GM23338 (cell line): ENCODE data around the gene ANAPC4. TPM values are rescaled to one million over a fixed set of nuclear protein-coding genes. Genes with fewer than 3 reads are reported as not detected.

ENCODE experiments used
- ATAC-seq: fragments of 200-7000 bp; cut with Tn5 transposase; 3 replicates; pipeline ENCODE4 v1.9.1; 2020
- DNase-seq: peaks from one replicate; pipeline ENCODE4 v3.0.0-alpha.2; 2015; ENCODE audit warnings: low spot score
- H2AFZ ChIP-seq: fragments of 200-600 bp; sonication (generic); 2 replicates; pipeline ENCODE4 v1.8.0; 2016; ENCODE audit warnings: antibody characterized with exemption, mild to moderate bottlenecking, moderate library complexity
- H3F3A ChIP-seq: fragments of 200-600 bp; sonication (generic); replicated peaks from 2 replicates; pipeline ENCODE4 v1.8.0; 2017; ENCODE audit warnings: antibody characterized with exemption, mixed run types, low read depth
- H3K27ac ChIP-seq: fragments of 200-600 bp; sonication (generic); 2 replicates; pipeline ENCODE4 v1.6.1; 2016; ENCODE audit warnings: low read depth
- H3K27me3 ChIP-seq: fragments of 200-600 bp; sonication (generic); 2 replicates; pipeline ENCODE4 v1.8.0; 2016; ENCODE audit warnings: mild to moderate bottlenecking, mixed run types, moderate library complexity; ENCODE audit not compliant: insufficient read depth
- H3K36me3 ChIP-seq: fragments of 200-600 bp; sonication (generic); 2 replicates; pipeline ENCODE4 v1.8.0; 2016; ENCODE audit warnings: mild to moderate bottlenecking; ENCODE audit not compliant: insufficient read depth
- H3K4me1 ChIP-seq: fragments of 200-600 bp; sonication (generic); 2 replicates; pipeline ENCODE4 v1.8.0; 2016; ENCODE audit warnings: mild to moderate bottlenecking, moderate library complexity; ENCODE audit not compliant: insufficient read depth
- H3K4me2 ChIP-seq: fragments of 200-600 bp; sonication (generic); 2 replicates; pipeline ENCODE4 v1.7.1; 2017; ENCODE audit warnings: mixed run types
- H3K4me3 ChIP-seq: fragments of 200-600 bp; sonication (generic); 2 replicates; pipeline ENCODE4 v1.6.1; 2016; ENCODE audit warnings: mixed run types
- H3K79me2 ChIP-seq: fragments of 200-600 bp; sonication (generic); replicated peaks from 2 replicates; pipeline ENCODE4 v1.8.0; 2017; ENCODE audit warnings: mild to moderate bottlenecking; ENCODE audit not compliant: insufficient read depth
- H3K9me2 ChIP-seq: fragments of 200-600 bp; sonication (generic); 2 replicates; pipeline ENCODE4 v1.8.0; 2017; ENCODE audit not compliant: insufficient read depth
- H4K20me1 ChIP-seq: fragments of 200-600 bp; sonication (generic); replicated peaks from 2 replicates; pipeline ENCODE4 v1.8.0; 2017; ENCODE audit warnings: mild to moderate bottlenecking; ENCODE audit not compliant: insufficient read depth
- H3K27ac Mint-ChIP-seq: 2 replicates; pipeline ENCODE4 v1.8.0; 2020; ENCODE audit warnings: inconsistent platforms, mild to moderate bottlenecking, moderate library complexity, mixed read lengths
- H3K27me3 Mint-ChIP-seq: 3 replicates; pipeline ENCODE4 v1.8.0; 2022; ENCODE audit warnings: low read depth, mild to moderate bottlenecking, moderate library complexity, mixed read lengths, inconsistent platforms; ENCODE audit not compliant: insufficient read depth, poor library complexity
- H3K36me3 Mint-ChIP-seq: 3 replicates; pipeline ENCODE4 v1.8.0; 2021; ENCODE audit warnings: low read depth, mild to moderate bottlenecking, inconsistent platforms, moderate library complexity, mixed read lengths
- H3K4me1 Mint-ChIP-seq: 3 replicates; pipeline ENCODE4 v1.8.0; 2020; ENCODE audit warnings: mild to moderate bottlenecking, inconsistent platforms, mixed read lengths
- H3K4me3 Mint-ChIP-seq: 3 replicates; pipeline ENCODE4 v1.8.0; 2021; ENCODE audit warnings: moderate library complexity, mild to moderate bottlenecking, inconsistent platforms, mixed read lengths
- H3K9me3 Mint-ChIP-seq: 3 replicates; pipeline ENCODE4 v1.8.0; 2020; ENCODE audit warnings: moderate library complexity, mild to moderate bottlenecking, inconsistent platforms, mixed read lengths
- CREB1 ChIP-seq: fragments of 250-450 bp; sonication (Bioruptor Pico); IDR thresholded peaks from 2 replicates; pipeline ENCODE4 v1.5.0; 2020; ENCODE audit warnings: low read depth, mild to moderate bottlenecking, moderate library complexity
- NANOG ChIP-seq: IDR thresholded peaks from 2 replicates; pipeline ENCODE4 v1.6.1; 2016; ENCODE audit warnings: antibody characterized with exemption, borderline replicate concordance
- STAT1 ChIP-seq: IDR thresholded peaks from one replicate; pipeline ENCODE4 v1.6.1; 2016; ENCODE audit warnings: antibody characterized with exemption; ENCODE audit not compliant: unreplicated experiment
- ZNF114 ChIP-seq: fragments of 250-450 bp; sonication (Bioruptor Pico); IDR thresholded peaks from 2 replicates; pipeline ENCODE4 v1.5.0; 2020; ENCODE audit warnings: mild to moderate bottlenecking, moderate library complexity
- polyA plus RNA-seq: library from polyadenylated mRNA; unstranded; fragments of >200 nt; fragmentation: Nextera tagmentation; extraction: Ambion mirVana; gene quantifications from 2 replicates; pipeline ENCODE4 v1.2.1, GENCODE V29; 2016
- total RNA-seq: library from RNA; depleted of rRNA; stranded (reverse); fragments of >200 nt; shearing (Covaris generic); gene quantifications from 2 replicates; pipeline ENCODE4 v1.2.3, GENCODE V29; 2014
- TF ChIP-seq, protein P1 (sequence below): IDR thresholded peaks from one replicate; pipeline ENCODE4 v1.6.1; 2018; ENCODE audit warnings: antibody characterized with exemption; ENCODE audit not compliant: unreplicated experiment
- TF ChIP-seq, protein P2 (sequence below), 2 experiments: fragments of 200-600 bp in 1 of 2; sonication (generic) in 1 of 2; conservative IDR thresholded peaks; 2 replicates each; pipeline versions ENCODE4 v1.5.1 to v1.6.1; 2016 to 2017; ENCODE audit warnings: antibody characterized with exemption in 2 of 2, low read depth in 2 of 2, mild to moderate bottlenecking in 2 of 2, moderate library complexity in 1 of 2
- TF ChIP-seq, protein P3 (sequence below): fragments of 250-450 bp; sonication (Bioruptor Pico); IDR thresholded peaks from 2 replicates; pipeline ENCODE4 v1.5.0; 2020; ENCODE audit warnings: mild to moderate bottlenecking, moderate library complexity

ANAPC4 gene
- total and polyA plus RNA-seq, 2 experiments from 2014 or later: 34.3 to 46.2 TPM

DNA sequence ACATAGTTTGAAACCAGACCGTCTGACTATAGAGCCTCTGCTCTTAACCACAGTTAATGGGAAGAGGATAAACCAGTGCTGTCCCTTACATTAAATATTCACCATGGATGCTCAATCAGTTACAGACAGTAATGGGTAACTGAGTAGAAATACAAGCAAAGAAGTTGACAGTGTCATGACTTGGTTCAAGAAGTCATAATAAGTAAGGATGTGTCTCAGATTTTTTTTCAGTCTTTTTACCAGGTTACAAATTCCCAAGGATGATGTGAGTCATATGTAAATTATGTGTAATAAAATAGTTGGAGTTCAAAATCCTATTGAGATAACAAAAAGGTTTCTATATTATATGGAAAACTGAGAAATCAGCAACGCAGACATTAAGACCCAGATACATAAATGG, 33.4 kb upstream of the ANAPC4 start:
- H3K27ac ChIP-seq: no peak overlapping the region
- no peak for DNase-seq
- H3K79me2 ChIP-seq: no peaks in the 10 kb centered on the region
- ATAC-seq: no peak
- no peaks in the 10 kb centered on the region for H3K4me1 ChIP-seq
- Mint-ChIP-seq H3K4me1 (peaks cover 3% of the 10 kb centered on the region; the same call in 1 of the 3 replicates), H3K9me3 (no peaks in the 10 kb centered on the region), H3K27ac (no peak overlapping the region), H3K36me3 (no peaks in the 10 kb centered on the region), H3K27me3 (peaks cover 2% of the 10 kb centered on the region), H3K4me3 (no peak overlapping the region)
- H3K27me3 ChIP-seq: no peaks in the 10 kb centered on the region
- no peaks in the 10 kb centered on the region for H3K36me3 ChIP-seq
- H2AFZ ChIP-seq: no peak overlapping the region
- no peaks in the 10 kb centered on the region for H3F3A ChIP-seq
- no peak overlapping the region for H3K4me3 ChIP-seq
- H3K9me2 ChIP-seq: no peaks in the 10 kb centered on the region
- no peaks in the 10 kb centered on the region; the same call in 1 of the 2 replicates for H4K20me1 ChIP-seq
- TF ChIP-seq STAT1 (no peak), ZNF114 (CRISPR knock-in tag) (no peak)
- no peak overlapping the region for H3K4me2 ChIP-seq

DNA sequence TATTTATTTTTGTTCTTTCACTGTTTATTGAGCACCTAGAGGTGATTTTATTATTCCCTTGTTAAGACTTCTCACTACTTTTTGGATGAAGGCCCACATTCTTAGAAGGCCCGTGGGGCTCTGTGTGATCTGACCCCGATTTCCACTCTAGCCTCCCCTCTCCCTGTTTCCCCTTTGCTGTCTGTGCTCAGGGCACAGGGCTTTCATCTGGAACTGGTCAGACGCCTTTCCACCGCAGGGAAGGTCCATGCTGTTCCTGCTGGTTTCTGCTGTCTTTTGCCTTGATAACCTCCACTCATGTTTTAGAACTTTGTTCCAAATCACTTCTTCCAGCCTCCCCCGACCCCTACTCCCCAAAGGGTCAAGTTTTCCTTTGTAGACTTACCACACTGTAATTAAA, 31.3 kb upstream of the ANAPC4 start:
- DNase-seq: no peak
- no peak overlapping the region for H3K4me3 Mint-ChIP-seq

More for the DNA sequence above, 31.3 kb upstream of the ANAPC4 start:
- H3K27me3 ChIP-seq: no peaks in the 10 kb centered on the region
- no peak overlapping the region for H2AFZ ChIP-seq
- no peaks in the 10 kb centered on the region for H3F3A ChIP-seq
- H3K4me3 ChIP-seq: no peak overlapping the region
- Mint-ChIP-seq H3K27me3 (peaks cover 2% of the 10 kb centered on the region), H3K36me3 (no peaks in the 10 kb centered on the region), H3K9me3 (no peaks in the 10 kb centered on the region), H3K4me1 (peaks cover 3% of the 10 kb centered on the region; the same call in 1 of the 3 replicates), H3K27ac (no peak overlapping the region)
- peak; percentile 47; the same call in 1 of the 3 replicates for ATAC-seq
- no peak overlapping the region for H3K27ac ChIP-seq
- H3K36me3 ChIP-seq: no peaks in the 10 kb centered on the region
- H3K4me2 ChIP-seq: no peak overlapping the region
- TF ChIP-seq ZNF114 (CRISPR knock-in tag) (no peak), CREB1 (CRISPR knock-in tag) (no peak), NANOG (no peak)
- TF ChIP-seq, protein P1, sequence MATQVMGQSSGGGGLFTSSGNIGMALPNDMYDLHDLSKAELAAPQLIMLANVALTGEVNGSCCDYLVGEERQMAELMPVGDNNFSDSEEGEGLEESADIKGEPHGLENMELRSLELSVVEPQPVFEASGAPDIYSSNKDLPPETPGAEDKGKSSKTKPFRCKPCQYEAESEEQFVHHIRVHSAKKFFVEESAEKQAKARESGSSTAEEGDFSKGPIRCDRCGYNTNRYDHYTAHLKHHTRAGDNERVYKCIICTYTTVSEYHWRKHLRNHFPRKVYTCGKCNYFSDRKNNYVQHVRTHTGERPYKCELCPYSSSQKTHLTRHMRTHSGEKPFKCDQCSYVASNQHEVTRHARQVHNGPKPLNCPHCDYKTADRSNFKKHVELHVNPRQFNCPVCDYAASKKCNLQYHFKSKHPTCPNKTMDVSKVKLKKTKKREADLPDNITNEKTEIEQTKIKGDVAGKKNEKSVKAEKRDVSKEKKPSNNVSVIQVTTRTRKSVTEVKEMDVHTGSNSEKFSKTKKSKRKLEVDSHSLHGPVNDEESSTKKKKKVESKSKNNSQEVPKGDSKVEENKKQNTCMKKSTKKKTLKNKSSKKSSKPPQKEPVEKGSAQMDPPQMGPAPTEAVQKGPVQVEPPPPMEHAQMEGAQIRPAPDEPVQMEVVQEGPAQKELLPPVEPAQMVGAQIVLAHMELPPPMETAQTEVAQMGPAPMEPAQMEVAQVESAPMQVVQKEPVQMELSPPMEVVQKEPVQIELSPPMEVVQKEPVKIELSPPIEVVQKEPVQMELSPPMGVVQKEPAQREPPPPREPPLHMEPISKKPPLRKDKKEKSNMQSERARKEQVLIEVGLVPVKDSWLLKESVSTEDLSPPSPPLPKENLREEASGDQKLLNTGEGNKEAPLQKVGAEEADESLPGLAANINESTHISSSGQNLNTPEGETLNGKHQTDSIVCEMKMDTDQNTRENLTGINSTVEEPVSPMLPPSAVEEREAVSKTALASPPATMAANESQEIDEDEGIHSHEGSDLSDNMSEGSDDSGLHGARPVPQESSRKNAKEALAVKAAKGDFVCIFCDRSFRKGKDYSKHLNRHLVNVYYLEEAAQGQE: no peak
- TF ChIP-seq, protein P2, sequence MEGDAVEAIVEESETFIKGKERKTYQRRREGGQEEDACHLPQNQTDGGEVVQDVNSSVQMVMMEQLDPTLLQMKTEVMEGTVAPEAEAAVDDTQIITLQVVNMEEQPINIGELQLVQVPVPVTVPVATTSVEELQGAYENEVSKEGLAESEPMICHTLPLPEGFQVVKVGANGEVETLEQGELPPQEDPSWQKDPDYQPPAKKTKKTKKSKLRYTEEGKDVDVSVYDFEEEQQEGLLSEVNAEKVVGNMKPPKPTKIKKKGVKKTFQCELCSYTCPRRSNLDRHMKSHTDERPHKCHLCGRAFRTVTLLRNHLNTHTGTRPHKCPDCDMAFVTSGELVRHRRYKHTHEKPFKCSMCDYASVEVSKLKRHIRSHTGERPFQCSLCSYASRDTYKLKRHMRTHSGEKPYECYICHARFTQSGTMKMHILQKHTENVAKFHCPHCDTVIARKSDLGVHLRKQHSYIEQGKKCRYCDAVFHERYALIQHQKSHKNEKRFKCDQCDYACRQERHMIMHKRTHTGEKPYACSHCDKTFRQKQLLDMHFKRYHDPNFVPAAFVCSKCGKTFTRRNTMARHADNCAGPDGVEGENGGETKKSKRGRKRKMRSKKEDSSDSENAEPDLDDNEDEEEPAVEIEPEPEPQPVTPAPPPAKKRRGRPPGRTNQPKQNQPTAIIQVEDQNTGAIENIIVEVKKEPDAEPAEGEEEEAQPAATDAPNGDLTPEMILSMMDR (conservative IDR thresholded peaks at IDR 0.05; ENCODE audit: low read depth in 2 of 2): no peak
- TF ChIP-seq, protein P3, sequence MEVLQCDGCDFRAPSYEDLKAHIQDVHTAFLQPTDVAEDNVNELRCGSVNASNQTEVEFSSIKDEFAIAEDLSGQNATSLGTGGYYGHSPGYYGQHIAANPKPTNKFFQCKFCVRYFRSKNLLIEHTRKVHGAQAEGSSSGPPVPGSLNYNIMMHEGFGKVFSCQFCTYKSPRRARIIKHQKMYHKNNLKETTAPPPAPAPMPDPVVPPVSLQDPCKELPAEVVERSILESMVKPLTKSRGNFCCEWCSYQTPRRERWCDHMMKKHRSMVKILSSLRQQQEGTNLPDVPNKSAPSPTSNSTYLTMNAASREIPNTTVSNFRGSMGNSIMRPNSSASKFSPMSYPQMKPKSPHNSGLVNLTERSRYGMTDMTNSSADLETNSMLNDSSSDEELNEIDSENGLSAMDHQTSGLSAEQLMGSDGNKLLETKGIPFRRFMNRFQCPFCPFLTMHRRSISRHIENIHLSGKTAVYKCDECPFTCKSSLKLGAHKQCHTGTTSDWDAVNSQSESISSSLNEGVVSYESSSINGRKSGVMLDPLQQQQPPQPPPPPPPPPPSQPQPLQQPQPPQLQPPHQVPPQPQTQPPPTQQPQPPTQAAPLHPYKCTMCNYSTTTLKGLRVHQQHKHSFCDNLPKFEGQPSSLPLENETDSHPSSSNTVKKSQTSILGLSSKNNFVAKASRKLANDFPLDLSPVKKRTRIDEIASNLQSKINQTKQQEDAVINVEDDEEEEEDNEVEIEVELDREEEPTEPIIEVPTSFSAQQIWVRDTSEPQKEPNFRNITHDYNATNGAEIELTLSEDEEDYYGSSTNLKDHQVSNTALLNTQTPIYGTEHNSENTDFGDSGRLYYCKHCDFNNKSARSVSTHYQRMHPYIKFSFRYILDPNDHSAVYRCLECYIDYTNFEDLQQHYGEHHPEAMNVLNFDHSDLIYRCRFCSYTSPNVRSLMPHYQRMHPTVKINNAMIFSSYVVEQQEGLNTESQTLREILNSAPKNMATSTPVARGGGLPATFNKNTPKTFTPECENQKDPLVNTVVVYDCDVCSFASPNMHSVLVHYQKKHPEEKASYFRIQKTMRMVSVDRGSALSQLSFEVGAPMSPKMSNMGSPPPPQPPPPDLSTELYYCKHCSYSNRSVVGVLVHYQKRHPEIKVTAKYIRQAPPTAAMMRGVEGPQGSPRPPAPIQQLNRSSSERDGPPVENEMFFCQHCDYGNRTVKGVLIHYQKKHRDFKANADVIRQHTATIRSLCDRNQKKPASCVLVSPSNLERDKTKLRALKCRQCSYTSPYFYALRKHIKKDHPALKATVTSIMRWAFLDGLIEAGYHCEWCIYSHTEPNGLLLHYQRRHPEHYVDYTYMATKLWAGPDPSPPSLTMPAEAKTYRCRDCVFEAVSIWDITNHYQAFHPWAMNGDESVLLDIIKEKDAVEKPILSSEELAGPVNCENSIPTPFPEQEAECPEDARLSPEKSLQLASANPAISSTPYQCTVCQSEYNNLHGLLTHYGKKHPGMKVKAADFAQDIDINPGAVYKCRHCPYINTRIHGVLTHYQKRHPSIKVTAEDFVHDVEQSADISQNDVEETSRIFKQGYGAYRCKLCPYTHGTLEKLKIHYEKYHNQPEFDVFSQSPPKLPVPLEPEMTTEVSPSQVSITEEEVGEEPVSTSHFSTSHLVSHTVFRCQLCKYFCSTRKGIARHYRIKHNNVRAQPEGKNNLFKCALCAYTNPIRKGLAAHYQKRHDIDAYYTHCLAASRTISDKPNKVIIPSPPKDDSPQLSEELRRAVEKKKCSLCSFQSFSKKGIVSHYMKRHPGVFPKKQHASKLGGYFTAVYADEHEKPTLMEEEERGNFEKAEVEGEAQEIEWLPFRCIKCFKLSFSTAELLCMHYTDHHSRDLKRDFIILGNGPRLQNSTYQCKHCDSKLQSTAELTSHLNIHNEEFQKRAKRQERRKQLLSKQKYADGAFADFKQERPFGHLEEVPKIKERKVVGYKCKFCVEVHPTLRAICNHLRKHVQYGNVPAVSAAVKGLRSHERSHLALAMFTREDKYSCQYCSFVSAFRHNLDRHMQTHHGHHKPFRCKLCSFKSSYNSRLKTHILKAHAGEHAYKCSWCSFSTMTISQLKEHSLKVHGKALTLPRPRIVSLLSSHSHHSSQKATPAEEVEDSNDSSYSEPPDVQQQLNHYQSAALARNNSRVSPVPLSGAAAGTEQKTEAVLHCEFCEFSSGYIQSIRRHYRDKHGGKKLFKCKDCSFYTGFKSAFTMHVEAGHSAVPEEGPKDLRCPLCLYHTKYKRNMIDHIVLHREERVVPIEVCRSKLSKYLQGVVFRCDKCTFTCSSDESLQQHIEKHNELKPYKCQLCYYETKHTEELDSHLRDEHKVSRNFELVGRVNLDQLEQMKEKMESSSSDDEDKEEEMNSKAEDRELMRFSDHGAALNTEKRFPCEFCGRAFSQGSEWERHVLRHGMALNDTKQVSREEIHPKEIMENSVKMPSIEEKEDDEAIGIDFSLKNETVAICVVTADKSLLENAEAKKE (CRISPR knock-in tag): no peak
- H3K4me1 ChIP-seq: no peaks in the 10 kb centered on the region
- H3K9me2 ChIP-seq: no peaks in the 10 kb centered on the region
- H4K20me1 ChIP-seq: no peaks in the 10 kb centered on the region
- H3K79me2 ChIP-seq: no peaks in the 10 kb centered on the region
